Mesodermal cell (in vitro differentiated cells): ENCODE results near the gene RNF225.
"Not testable (repeated sequence)": the region's sequence is repeated elsewhere in the genome, so short reads cannot be mapped to it uniquely, and the experiment has no call there.

Source experiments
- H3K27ac ChIP-seq: 2 replicates; pipeline ENCODE4 v1.7.0; 2013; ENCODE audit warnings: mild to moderate bottlenecking, low read depth, low read length, moderate library complexity; ENCODE audit not compliant: severe bottlenecking
- H3K36me3 ChIP-seq: 2 replicates; pipeline ENCODE4 v1.7.1; 2013; ENCODE audit warnings: mild to moderate bottlenecking, low read length, moderate library complexity; ENCODE audit not compliant: control insufficient read depth, insufficient read depth
- H3K4me1 ChIP-seq: one replicate; pipeline ENCODE4 v1.7.1; 2013; ENCODE audit warnings: mild to moderate bottlenecking, low read length; ENCODE audit not compliant: insufficient read depth, control insufficient read depth, poor library complexity, severe bottlenecking
- H3K4me3 ChIP-seq: 2 replicates; pipeline ENCODE4 v1.7.0; 2013; ENCODE audit warnings: low read length, control low read depth, mild to moderate bottlenecking; ENCODE audit not compliant: insufficient read depth, poor library complexity, severe bottlenecking; ENCODE audit errors: extremely low read depth
- H3K9me3 ChIP-seq: 2 replicates; pipeline ENCODE4 v1.7.1; 2013; ENCODE audit warnings: mild to moderate bottlenecking, low read length, moderate library complexity; ENCODE audit not compliant: control insufficient read depth
- WGBS, 2 experiments: methylation state at CpG; one replicate each; pipeline ENCODE4 v1.1.5; 2013; ENCODE audit warnings: missing lambda C conversion rate in 2 of 2; ENCODE audit not compliant: insufficient coverage in 2 of 2; 5-methylcytosine and 5-hydroxymethylcytosine counted together

The RNF225 gene

GRCh38 chr19:58401840-58402421 is 6.5 kb downstream of the RNF225 start:
- no peak overlapping the region for H3K27ac ChIP-seq
- peaks cover 6% of the 10 kb centered on the region for H3K4me1 ChIP-seq
- peaks cover 4% of the 10 kb centered on the region for H3K36me3 ChIP-seq
- WGBS, 2 experiments: 39 to 49% methylated on average over 10 to 19 of the region's 23 CpGs
- no peaks in the 10 kb centered on the region for H3K9me3 ChIP-seq
- peak overlapping the region; percentile 75 for H3K4me3 ChIP-seq

GRCh38 chr19:58403920-58404478 is 8.5 kb downstream of the RNF225 start:
- H3K4me3 ChIP-seq, H3K36me3 ChIP-seq, H3K27ac ChIP-seq, H3K9me3 ChIP-seq, H3K4me1 ChIP-seq: not testable (repeated sequence)
- 100% methylated on average over 1 of the region's 5 CpGs; no CpG with 5 or more reads in 1 of the 2 experiments for WGBS, 2 experiments

GRCh38 chr19:58406818-58407657 is 11.6 kb downstream of the RNF225 start:
- WGBS, 2 experiments: 89 to 92% methylated on average over 9 to 10 of the region's 10 CpGs
- H3K4me3 ChIP-seq: peak overlapping the region; percentile 84
- H3K9me3 ChIP-seq: no peaks in the 10 kb centered on the region
- peaks cover 4% of the 10 kb centered on the region for H3K36me3 ChIP-seq
- H3K27ac ChIP-seq: no peak overlapping the region
- peaks cover 4% of the 10 kb centered on the region for H3K4me1 ChIP-seq

- Histone ChIP-seq H3K4me1 (peaks cover 4% of the 10 kb centered on the region), H3K4me3 (peak overlapping the region; percentile 84), H3K9me3 (no peaks in the 10 kb centered on the region), H3K36me3 (peaks cover 4% of the 10 kb centered on the region), H3K27ac (peak overlapping the region; percentile 89)
- 24 to 31% methylated on average over 20 of the region's 22 CpGs for WGBS, 2 experiments
Observed at GRCh38 chr19:58407658-58408151, 12.2 kb downstream of the RNF225 start.

- peak within 1 kb of the TSS; percentile 89 for H3K27ac ChIP-seq
- peaks cover 4% of the 10 kb centered on the region for H3K4me1 ChIP-seq
- peaks cover 4% of the 10 kb centered on the region for H3K36me3 ChIP-seq
- no peaks in the 10 kb centered on the region for H3K9me3 ChIP-seq
- WGBS, 2 experiments: 0 to 1% methylated on average over 97 to 99 of the region's 100 CpGs
- peak within 1 kb of the TSS; percentile 84 for H3K4me3 ChIP-seq
Observed at GRCh38 chr19:58408152-58409009, 12.9 kb downstream of the RNF225 start, which contains the start of gene ZNF584. TSS of gene ZNF584 (plus strand) at chr19:58408649. CDS start at chr19:58409148, 499 bp downstream.

- Histone ChIP-seq H3K4me3 (peak overlapping the region; percentile 84), H3K36me3 (no peaks in the 10 kb centered on the region), H3K9me3 (no peaks in the 10 kb centered on the region), H3K27ac (peak overlapping the region; percentile 29), H3K4me1 (peaks cover 4% of the 10 kb centered on the region)
- WGBS, 2 experiments: 12 to 15% methylated on average over 33 to 34 of the region's 34 CpGs
Observed at GRCh38 chr19:58409010-58409790, 13.7 kb downstream of the RNF225 start.

- no peaks in the 10 kb centered on the region for H3K4me1 ChIP-seq
- H3K4me3 ChIP-seq: no peak overlapping the region
- no peaks in the 10 kb centered on the region for H3K9me3 ChIP-seq
- peaks cover 46% of the 10 kb centered on the region for H3K36me3 ChIP-seq
- no peak overlapping the region for H3K27ac ChIP-seq
- WGBS, 2 experiments: 92 to 95% methylated on average over 3 of the region's 5 CpGs
Observed at GRCh38 chr19:58416604-58417003, 21.1 kb downstream of the RNF225 start.

- Histone ChIP-seq H3K36me3 (peaks cover 47% of the 10 kb centered on the region), H3K27ac (no peak overlapping the region), H3K4me1 (no peaks in the 10 kb centered on the region), H3K9me3 (no peaks in the 10 kb centered on the region), H3K4me3 (no peak overlapping the region)
- 92 to 97% methylated on average over 4 to 5 of the region's 7 CpGs for WGBS, 2 experiments
Observed at GRCh38 chr19:58417071-58417470, 21.6 kb downstream of the RNF225 start.

GRCh38 chr19:58428617-58429016 is 33.2 kb downstream of the RNF225 start:
- Histone ChIP-seq H3K9me3 (peaks cover 49% of the 10 kb centered on the region), H3K27ac (no peak overlapping the region), H3K36me3 (peaks cover 19% of the 10 kb centered on the region), H3K4me1 (no peaks in the 10 kb centered on the region), H3K4me3 (no peak overlapping the region)
- whole genome bisulfite sequencing, 2 experiments: no CpG with 5 or more reads among the region's 1 CpG
